Esophagus squamous epithelium (tissue), 4 donors: Measurements from ENCODE around the gene CDKN2A.

Source experiments
- POLR2A ChIP-seq, 4 donors: fragments of 450-650 bp; IDR thresholded peaks; one replicate each; pipeline ENCODE4 v1.6.1; 2017; ENCODE audit warnings: antibody characterized with exemption in 4 of 4, mild to moderate bottlenecking in 4 of 4, moderate library complexity in 3 of 4
- TF ChIP-seq, protein P1 (sequence below), 6 experiments: fragments of 450-650 bp in 4 of 6; fragments of 200-600 bp in 2 of 6; sonication (generic) in 2 of 6; IDR thresholded peaks; one replicate each; pipeline ENCODE4 v1.5.1; 2016 to 2019; ENCODE audit warnings: antibody characterized with exemption in 6 of 6, mild to moderate bottlenecking in 4 of 6, moderate library complexity in 4 of 6

DNA sequence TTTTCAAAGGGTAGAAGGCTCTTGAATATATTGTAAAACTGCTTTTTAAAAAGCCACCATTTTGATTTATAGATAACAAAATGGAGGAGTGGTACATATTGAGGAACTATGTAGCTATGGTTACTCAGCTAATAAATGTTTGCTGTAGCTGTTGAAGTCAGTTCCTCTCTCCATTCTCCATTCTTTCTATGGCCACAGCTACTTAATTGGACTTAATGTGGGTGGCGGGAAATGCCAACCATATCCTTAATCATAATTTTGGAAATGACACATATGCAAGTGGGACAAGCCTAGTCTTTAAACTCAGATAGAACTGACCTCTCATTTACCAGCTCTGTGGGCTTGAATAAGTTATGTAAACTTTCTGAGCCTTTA, 10.6 kb downstream of the CDKN2A start:
- TF ChIP-seq, protein P1, sequence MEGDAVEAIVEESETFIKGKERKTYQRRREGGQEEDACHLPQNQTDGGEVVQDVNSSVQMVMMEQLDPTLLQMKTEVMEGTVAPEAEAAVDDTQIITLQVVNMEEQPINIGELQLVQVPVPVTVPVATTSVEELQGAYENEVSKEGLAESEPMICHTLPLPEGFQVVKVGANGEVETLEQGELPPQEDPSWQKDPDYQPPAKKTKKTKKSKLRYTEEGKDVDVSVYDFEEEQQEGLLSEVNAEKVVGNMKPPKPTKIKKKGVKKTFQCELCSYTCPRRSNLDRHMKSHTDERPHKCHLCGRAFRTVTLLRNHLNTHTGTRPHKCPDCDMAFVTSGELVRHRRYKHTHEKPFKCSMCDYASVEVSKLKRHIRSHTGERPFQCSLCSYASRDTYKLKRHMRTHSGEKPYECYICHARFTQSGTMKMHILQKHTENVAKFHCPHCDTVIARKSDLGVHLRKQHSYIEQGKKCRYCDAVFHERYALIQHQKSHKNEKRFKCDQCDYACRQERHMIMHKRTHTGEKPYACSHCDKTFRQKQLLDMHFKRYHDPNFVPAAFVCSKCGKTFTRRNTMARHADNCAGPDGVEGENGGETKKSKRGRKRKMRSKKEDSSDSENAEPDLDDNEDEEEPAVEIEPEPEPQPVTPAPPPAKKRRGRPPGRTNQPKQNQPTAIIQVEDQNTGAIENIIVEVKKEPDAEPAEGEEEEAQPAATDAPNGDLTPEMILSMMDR (IDR thresholded peaks at IDR 0.05), result no peak
- TF ChIP-seq POLR2A (IDR thresholded peaks at IDR 0.05), result no peak
